Measurements from ENCODE around the gene MPIG6B.

Gene MPIG6B

GRCh38 chr6:31742894-31743293 is 19.7 kb downstream of the MPIG6B start:
- H3K27ac ChIP-seq, result no peak overlapping the region
- TF ChIP-seq, protein P1, sequence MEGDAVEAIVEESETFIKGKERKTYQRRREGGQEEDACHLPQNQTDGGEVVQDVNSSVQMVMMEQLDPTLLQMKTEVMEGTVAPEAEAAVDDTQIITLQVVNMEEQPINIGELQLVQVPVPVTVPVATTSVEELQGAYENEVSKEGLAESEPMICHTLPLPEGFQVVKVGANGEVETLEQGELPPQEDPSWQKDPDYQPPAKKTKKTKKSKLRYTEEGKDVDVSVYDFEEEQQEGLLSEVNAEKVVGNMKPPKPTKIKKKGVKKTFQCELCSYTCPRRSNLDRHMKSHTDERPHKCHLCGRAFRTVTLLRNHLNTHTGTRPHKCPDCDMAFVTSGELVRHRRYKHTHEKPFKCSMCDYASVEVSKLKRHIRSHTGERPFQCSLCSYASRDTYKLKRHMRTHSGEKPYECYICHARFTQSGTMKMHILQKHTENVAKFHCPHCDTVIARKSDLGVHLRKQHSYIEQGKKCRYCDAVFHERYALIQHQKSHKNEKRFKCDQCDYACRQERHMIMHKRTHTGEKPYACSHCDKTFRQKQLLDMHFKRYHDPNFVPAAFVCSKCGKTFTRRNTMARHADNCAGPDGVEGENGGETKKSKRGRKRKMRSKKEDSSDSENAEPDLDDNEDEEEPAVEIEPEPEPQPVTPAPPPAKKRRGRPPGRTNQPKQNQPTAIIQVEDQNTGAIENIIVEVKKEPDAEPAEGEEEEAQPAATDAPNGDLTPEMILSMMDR (conservative IDR thresholded peaks at IDR 0.05), result no peak
- TF ChIP-seq ZFX (IDR thresholded peaks at IDR 0.05), result no peak

- no peak for TF ChIP-seq ZFX (IDR thresholded peaks at IDR 0.05)
- TF ChIP-seq, protein P1 (conservative IDR thresholded peaks at IDR 0.05), result no peak
- H3K27ac ChIP-seq, result no peak overlapping the region
These were observed 21.2 kb downstream of the MPIG6B start for GRCh38 chr6:31744422-31744821.

DNA sequence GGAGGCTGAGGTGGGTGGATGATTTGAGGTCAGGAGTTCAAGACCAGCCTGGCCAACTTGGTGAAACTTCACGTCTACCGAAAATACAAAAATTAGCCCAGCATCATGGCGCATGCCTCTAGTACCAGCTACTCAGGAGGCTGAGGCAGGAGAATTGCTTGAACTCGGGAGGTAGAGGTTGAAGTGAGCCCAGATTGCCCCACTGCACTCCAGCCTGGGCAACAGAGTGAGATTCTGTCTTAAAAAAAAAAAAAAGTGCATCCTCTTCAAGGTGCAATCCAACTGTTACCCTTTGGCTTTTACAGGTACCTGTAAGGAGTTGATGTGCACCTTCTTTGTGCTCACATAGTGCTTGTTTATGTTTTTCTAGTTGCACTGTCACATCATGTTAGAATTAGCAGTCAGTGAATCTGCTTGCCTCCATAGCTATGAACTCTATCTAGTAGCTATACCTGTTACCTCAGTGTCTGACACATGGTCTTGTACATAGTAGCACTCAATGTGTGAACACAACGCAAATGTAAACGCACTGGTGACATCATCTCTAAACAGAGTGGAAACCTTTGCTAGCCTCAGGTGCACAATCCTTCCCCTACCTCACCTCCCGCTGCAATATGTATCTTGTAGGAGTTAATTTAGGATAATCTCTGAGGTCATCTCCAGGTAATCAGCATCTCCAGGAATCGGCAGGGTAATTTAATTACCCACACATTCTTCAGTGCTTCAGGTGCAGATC is 26.3 kb downstream of the MPIG6B start:
- H3K27ac ChIP-seq, result no peak overlapping the region
- no peak for TF ChIP-seq ZFX (IDR thresholded peaks at IDR 0.05)
- TF ChIP-seq, protein P1 (conservative IDR thresholded peaks at IDR 0.05), result no peak

GRCh38 chr6:31750411-31751022 is 27.3 kb downstream of the MPIG6B start:
- H3K27ac ChIP-seq, result no peak overlapping the region
- no peak for TF ChIP-seq ZFX (IDR thresholded peaks at IDR 0.05)
- TF ChIP-seq, protein P1 (conservative IDR thresholded peaks at IDR 0.05), result no peak

DNA sequence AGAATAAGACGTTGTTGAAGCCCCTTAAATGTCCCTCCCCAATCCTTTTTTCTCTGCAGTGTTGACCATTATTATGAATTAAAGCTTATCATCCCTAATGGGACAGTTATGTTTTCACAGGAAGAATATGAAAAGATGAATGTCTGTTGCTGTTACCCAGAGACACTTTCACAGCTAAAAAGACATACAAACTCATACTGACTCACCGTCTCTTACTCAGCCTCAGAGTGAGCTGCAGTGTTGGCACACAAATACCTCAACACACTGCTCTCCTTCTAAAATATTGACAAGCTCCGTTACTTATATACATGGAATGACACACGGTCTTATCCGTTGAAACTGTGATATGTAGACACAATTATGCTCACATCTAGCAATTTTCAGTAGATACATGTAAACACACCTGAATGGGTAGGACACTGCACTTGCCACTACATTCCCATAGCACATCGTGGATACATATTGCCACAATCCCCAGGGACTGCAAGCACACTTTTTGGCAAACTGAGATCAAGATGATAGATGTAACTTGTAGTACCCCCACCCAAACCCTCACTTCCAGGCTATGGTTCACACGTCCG is 29.7 kb downstream of the MPIG6B start:
- TF ChIP-seq, protein P1 (conservative IDR thresholded peaks at IDR 0.05), result no peak
- no peak for TF ChIP-seq ZFX (IDR thresholded peaks at IDR 0.05)
- H3K27ac ChIP-seq, result no peak overlapping the region

- no peak overlapping the region for H3K27ac ChIP-seq
- no peak for TF ChIP-seq ZFX (IDR thresholded peaks at IDR 0.05)
- TF ChIP-seq, protein P1 (conservative IDR thresholded peaks at IDR 0.05), result no peak
These were observed 35.1 kb downstream of the MPIG6B start for GRCh38 chr6:31758281-31758680.

DNA sequence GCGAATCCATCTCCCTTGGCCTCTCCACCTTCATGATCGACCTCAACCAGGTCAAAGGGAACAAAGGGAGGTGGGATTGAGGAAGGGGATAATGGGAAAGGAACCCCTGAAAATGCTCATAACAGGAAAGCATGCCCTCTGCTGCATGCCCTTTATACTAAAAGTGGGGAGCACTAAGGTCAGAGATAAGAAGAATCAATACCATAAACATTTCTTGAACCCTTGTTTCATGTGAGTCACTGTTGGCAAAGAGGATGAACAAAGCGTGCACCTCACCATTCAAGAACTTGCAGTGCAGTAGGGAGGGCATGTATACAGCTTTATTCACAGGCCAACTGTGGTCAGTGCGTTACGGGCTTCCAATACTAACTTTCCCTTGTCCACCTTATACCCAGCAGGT is 37.6 kb downstream of the MPIG6B start:
- no peak overlapping the region for H3K27ac ChIP-seq
- TF ChIP-seq ZFX (IDR thresholded peaks at IDR 0.05), result no peak
- TF ChIP-seq, protein P1 (conservative IDR thresholded peaks at IDR 0.05), result no peak

All from C4-2B (cell line).